ENCODE data around the gene AGBL1.
"Not testable (repeated sequence)": the region's sequence is repeated elsewhere in the genome, so short reads cannot be mapped to it uniquely, and the experiment has no call there.

Gene AGBL1

GRCh38 chr15:86444527-86444926, 364.9 kb downstream of the AGBL1 start:
- DNase-seq (ENCODE audit: insufficient read length, low spot score) (no peak), FAIRE-seq (no peak)
- no peak for TF ChIP-seq CTCF (IDR thresholded peaks at IDR 0.05; ENCODE audit: insufficient read depth, missing control alignments)

- FAIRE-seq, result no peak
- TF ChIP-seq CTCF (IDR thresholded peaks at IDR 0.05; ENCODE audit: insufficient read depth, missing control alignments), result no peak
Measured at GRCh38 chr15:86445579-86446252, 366.0 kb downstream of the AGBL1 start.

GRCh38 chr15:86446253-86446640, 366.6 kb downstream of the AGBL1 start:
- DNase-seq (ENCODE audit: insufficient read length, low spot score), result no peak
- TF ChIP-seq CTCF (IDR thresholded peaks at IDR 0.05; ENCODE audit: insufficient read depth, missing control alignments), result no peak
- no peak for FAIRE-seq

More at GRCh38 chr15:86445579-86446252, 366.0 kb downstream of the AGBL1 start:
- DNase-seq (ENCODE audit: insufficient read length, low spot score), result no peak

GRCh38 chr15:86465470-86466039, 385.9 kb downstream of the AGBL1 start:
- DNase-seq (ENCODE audit: insufficient read length, low spot score); FAIRE-seq: not testable (repeated sequence)

GRCh38 chr15:86481720-86482119, 402.0 kb downstream of the AGBL1 start:
- no peak for DNase-seq (ENCODE audit: insufficient read length, low spot score)
- no peak for FAIRE-seq
- TF ChIP-seq CTCF (IDR thresholded peaks at IDR 0.05; ENCODE audit: insufficient read depth, missing control alignments), result no peak

- no peak for TF ChIP-seq CTCF (IDR thresholded peaks at IDR 0.05; ENCODE audit: insufficient read depth, missing control alignments)
- DNase-seq (ENCODE audit: insufficient read length, low spot score) (no peak), FAIRE-seq (no peak)
Measured at GRCh38 chr15:86483936-86484335, 404.3 kb downstream of the AGBL1 start.

GRCh38 chr15:86488046-86488445, 408.4 kb downstream of the AGBL1 start:
- no peak for FAIRE-seq
- TF ChIP-seq CTCF (IDR thresholded peaks at IDR 0.05; ENCODE audit: insufficient read depth, missing control alignments), result no peak
- no peak for DNase-seq (ENCODE audit: insufficient read length, low spot score)
